Measurements from ENCODE around the gene SLC34A3. TPM values are rescaled to one million over a fixed set of nuclear protein-coding genes. Genes with fewer than 3 reads are reported as not detected.

The SLC34A3 gene
- total and polyA plus RNA-seq, 2 donors (not counting 1 experiment from before 2014, with no cell fraction given): not detected

DNA sequence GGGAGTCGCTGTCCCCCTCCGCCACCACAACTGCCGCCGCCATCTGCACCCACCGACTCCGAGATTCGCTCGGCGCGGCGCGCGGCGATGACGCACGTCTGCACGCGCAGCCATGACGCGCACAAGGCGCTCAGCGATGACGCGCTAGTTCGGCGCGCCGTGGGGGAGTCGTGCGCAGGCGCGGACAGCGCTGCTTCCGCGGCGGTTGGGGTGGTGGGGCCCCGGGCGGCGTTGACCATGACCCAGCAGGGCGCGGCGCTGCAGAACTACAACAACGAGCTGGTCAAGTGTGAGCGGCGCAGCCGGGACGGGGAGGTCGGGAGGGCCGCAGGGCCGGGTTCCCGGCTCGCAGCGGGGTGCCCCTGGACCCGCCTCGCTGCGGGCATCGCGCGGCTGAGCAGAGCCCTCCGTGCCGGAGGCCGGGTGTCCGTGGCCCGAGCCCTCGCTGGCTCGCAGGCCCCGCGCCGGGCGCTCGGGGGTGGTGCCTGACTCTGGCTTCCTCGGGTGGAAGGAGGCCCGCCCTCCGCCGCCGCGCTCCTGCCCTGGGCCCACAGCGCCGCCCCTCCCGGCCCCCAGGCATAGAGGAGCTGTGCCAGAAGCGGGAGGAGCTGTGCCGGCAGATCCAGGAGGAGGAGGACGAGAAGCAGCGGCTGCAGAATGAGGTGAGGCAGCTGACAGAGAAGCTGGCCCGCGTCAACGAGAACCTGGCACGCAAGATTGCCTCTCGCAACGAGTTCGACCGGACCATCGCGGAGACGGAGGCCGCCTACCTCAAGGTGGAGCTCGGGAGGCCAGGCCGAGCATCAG is 42.0 kb upstream of the SLC34A3 start, which contains the start of the genes ANAPC2 and SSNA1:
ANAPC2 (minus strand) TSS at position 71 of the 807 bp plus-strand sequence; CDS start at position 43, 28 bp downstream.
SSNA1 (plus strand) TSS at position 187 of the 807 bp plus-strand sequence; CDS start at position 238, 51 bp downstream.
- ChIA-PET CTCF (interaction anchor here (0.7 to 4.0 kb wide), 14 partner anchors 10 to 142 kb away, joined by 3 to 42 read pairs (median 3); partner anchors contain the start of genes CYSRT1, DPP7, NPDC1 and RNF224), POLR2A (interaction anchor here (0.7 to 2.7 kb wide), 11 partner anchors 10 to 102 kb away, joined by 3 to 21 read pairs (median 7); partner anchors contain the start of genes MAN1B1, RNF208, TOR4A and TPRN)
- intact Hi-C loops (cut with micrococcal nuclease): loop anchor here (1.0 to 5.0 kb wide), 7 partner anchors 12 to 61 kb away; partner anchors contain the start of genes NDOR1, RNF224, TMEM203 and TPRN
- H3K4me2 ChIP-seq (replicated peaks; ENCODE audit: low read depth, low read length, poor library complexity, severe bottlenecking): peak within 1 kb of the TSS; percentile 95
- peak within 1 kb of the TSS; percentile 88 for H2AFZ ChIP-seq (ENCODE audit: insufficient read depth, low read depth, low read length, poor library complexity, severe bottlenecking)
- peaks cover 0 to 43% of the 10 kb centered on the region in 2 experiments for H3K36me3 ChIP-seq (replicated peaks in 1 of 2; ENCODE audit: control extremely low read depth in 1 of 2, control insufficient read depth in 1 of 2, extremely low read depth in 1 of 2, insufficient read depth in 2 of 2, low read length in 1 of 2)
- DNase-seq: peak; percentile 97
- no peak for TF ChIP-seq EZH2 (IDR thresholded peaks at IDR 0.05; ENCODE audit: borderline replicate concordance, insufficient read depth, low read depth, low read length, poor library complexity, severe bottlenecking)
- TF ChIP-seq, protein P1, sequence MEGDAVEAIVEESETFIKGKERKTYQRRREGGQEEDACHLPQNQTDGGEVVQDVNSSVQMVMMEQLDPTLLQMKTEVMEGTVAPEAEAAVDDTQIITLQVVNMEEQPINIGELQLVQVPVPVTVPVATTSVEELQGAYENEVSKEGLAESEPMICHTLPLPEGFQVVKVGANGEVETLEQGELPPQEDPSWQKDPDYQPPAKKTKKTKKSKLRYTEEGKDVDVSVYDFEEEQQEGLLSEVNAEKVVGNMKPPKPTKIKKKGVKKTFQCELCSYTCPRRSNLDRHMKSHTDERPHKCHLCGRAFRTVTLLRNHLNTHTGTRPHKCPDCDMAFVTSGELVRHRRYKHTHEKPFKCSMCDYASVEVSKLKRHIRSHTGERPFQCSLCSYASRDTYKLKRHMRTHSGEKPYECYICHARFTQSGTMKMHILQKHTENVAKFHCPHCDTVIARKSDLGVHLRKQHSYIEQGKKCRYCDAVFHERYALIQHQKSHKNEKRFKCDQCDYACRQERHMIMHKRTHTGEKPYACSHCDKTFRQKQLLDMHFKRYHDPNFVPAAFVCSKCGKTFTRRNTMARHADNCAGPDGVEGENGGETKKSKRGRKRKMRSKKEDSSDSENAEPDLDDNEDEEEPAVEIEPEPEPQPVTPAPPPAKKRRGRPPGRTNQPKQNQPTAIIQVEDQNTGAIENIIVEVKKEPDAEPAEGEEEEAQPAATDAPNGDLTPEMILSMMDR (IDR thresholded peaks at IDR 0.05): peak; percentile 49
- ATAC-seq (ENCODE audit: low read depth): peak; percentile 84
- H3K27ac Mint-ChIP-seq: peak within 1 kb of the TSS; percentile 97
- H3K4me3 Mint-ChIP-seq: peak within 1 kb of the TSS; percentile 96
- peaks cover 56% of the 10 kb centered on the region for H4K20me1 ChIP-seq (ENCODE audit: control insufficient read depth, insufficient read depth, low read length, poor library complexity, severe bottlenecking)
- H3K4me1 Mint-ChIP-seq: peaks cover 36% of the 10 kb centered on the region
- no peaks in the 10 kb centered on the region for H3K9me3 Mint-ChIP-seq (ENCODE audit: insufficient read depth)
- H3K27me3 ChIP-seq (replicated peaks in 1 of 4; ENCODE audit: control extremely low read depth in 1 of 4, control insufficient read depth in 3 of 4, insufficient read depth in 4 of 4, low read length in 3 of 4): no peaks in the 10 kb centered on the region
- H3K4me3 ChIP-seq (ENCODE audit: control extremely low read depth in 1 of 5, extremely low read depth in 1 of 5, insufficient read depth in 1 of 5, low read depth in 2 of 5, low read length in 4 of 5): peak within 1 kb of the TSS; percentile 50 to 99 (median 98)
- peaks cover 83% of the 10 kb centered on the region for H3K79me2 ChIP-seq (ENCODE audit: control insufficient read depth, insufficient read depth, low read length)
- under 1% methylated on average over 98 of the region's 98 CpGs for WGBS (ENCODE audit: insufficient coverage)
- peaks cover 0 to 3% (median 0%) of the 10 kb centered on the region in 3 donors for H3K9me3 ChIP-seq (ENCODE audit: control extremely low read depth in 1 of 3, control insufficient read depth in 2 of 3, insufficient read depth in 1 of 3, low read length in 2 of 3)
- H3K27ac ChIP-seq (ENCODE audit: low read length in 2 of 2): peak within 1 kb of the TSS; percentile 78 to 90
- peak within 1 kb of the TSS; percentile 94 for H3K9ac ChIP-seq (ENCODE audit: low read length)
- peaks cover 26 to 40% of the 10 kb centered on the region in 2 donors for H3K4me1 ChIP-seq (ENCODE audit: control insufficient read depth in 2 of 2, insufficient read depth in 2 of 2, low read length in 2 of 2)
- no peaks in the 10 kb centered on the region for H3K27me3 Mint-ChIP-seq

All from B cell (primary cell).